ENCODE results near the gene GCFC2. TPM values are rescaled to one million over a fixed set of nuclear protein-coding genes. Genes with fewer than 3 reads are reported as not detected.

GCFC2 gene
- total RNA-seq, 1 donor from 2014 or later: 32.0 TPM

DNA sequence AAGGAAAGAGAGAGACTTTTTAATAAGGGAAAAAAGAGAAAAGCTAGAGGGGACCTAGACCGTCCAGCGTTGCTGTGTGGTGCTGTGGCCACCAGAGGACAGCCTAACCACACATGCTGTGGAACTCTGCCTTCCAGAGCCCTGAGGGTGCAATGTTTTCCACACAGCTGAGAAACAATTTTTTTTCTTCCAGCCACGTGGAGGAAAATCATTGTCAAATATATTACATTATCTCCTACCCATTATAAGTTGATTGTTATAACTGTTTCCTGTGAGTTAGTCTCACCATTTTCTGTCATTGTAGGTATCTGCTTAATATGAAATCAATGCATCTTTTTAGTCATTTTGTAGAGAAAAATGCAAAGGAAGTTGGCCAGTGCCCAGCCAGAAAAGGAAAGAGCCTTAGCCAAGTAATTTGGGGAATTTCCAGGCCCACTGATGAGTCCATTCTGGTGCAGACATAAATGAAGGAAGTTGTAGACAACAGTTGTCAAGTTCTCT lies 70.0 kb downstream of the GCFC2 start:
- H3K9me3 Mint-ChIP-seq: no peaks in the 10 kb centered on the region
- peak; percentile 32 to 70 for DNase-seq (ENCODE audit: low spot score in 2 of 2, unreplicated experiment in 2 of 2)
- H3K4me3 Mint-ChIP-seq: no peak overlapping the region
- peaks cover 15% of the 10 kb centered on the region for H3K4me1 Mint-ChIP-seq
- H3K27ac Mint-ChIP-seq: peak overlapping the region; percentile 60
- H3K27me3 Mint-ChIP-seq (ENCODE audit: low read depth): peaks cover 13% of the 10 kb centered on the region
- peaks cover 3% of the 10 kb centered on the region for H3K36me3 Mint-ChIP-seq
- peak; percentile 79 for TF ChIP-seq CTCF (IDR thresholded peaks at IDR 0.05; ENCODE audit: unreplicated experiment)

DNA sequence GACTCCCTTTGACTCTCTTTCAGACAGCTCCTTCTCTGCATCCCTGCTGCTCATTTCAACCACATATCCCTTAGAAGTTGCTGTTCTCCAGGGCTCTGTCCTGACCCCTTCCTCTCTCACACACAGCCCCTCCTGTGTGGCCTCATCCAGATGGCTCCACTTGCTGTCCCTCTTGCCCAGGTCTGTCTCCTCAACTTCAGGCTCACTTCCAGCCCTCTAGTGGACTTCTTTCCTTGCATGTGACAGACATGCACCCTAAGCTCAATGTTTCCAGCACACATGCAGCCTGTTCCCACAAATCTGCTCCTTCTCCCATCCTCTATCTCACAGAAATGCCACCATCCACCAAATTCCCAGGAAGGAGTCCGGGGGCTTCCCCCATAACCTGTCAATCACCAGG lies 73.1 kb downstream of the GCFC2 start:
- no peak overlapping the region for H3K4me3 Mint-ChIP-seq
- no peaks in the 10 kb centered on the region for H3K36me3 Mint-ChIP-seq

GRCh38 chr2:75634945-75635344 lies 75.8 kb downstream of the GCFC2 start:
- Mint-ChIP-seq H3K4me1 (peaks cover 19% of the 10 kb centered on the region), H3K27me3 (ENCODE audit: low read depth) (peaks cover 13% of the 10 kb centered on the region)
- TF ChIP-seq CTCF (IDR thresholded peaks at IDR 0.05; ENCODE audit: unreplicated experiment): no peak

More for the DNA sequence above, 73.1 kb downstream of the GCFC2 start:
- Mint-ChIP-seq H3K27me3 (ENCODE audit: low read depth) (peaks cover 13% of the 10 kb centered on the region), H3K27ac (no peak overlapping the region), H3K9me3 (no peaks in the 10 kb centered on the region), H3K4me1 (peaks cover 21% of the 10 kb centered on the region)
- TF ChIP-seq CTCF (IDR thresholded peaks at IDR 0.05; ENCODE audit: unreplicated experiment): no peak
- no peak for DNase-seq (ENCODE audit: low spot score in 2 of 2, unreplicated experiment in 2 of 2)

DNA sequence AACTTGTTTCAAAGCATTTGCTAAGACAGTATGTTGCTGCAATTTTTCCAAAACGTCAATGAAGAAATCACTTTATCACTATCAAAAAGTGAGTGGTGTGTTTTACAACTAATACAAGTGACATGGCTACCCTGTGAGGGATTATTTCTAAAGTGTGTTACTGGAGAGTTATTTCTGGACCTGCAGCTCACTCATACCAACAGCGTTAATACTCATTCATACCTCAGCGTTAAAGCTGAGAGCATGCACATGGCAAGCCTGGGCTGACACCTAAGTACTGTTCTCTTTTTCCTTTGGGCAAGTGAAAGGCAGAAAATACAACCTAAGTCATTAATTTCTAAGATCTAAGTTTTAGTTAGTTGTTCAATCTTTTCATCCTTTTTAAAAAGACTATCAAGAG lies 77.1 kb downstream of the GCFC2 start:
- Mint-ChIP-seq H3K9me3 (no peaks in the 10 kb centered on the region), H3K27ac (no peak overlapping the region), H3K27me3 (ENCODE audit: low read depth) (peaks cover 11% of the 10 kb centered on the region), H3K4me3 (no peak overlapping the region), H3K36me3 (no peaks in the 10 kb centered on the region), H3K4me1 (peaks cover 19% of the 10 kb centered on the region)
- no peak for DNase-seq (ENCODE audit: low spot score in 2 of 2, unreplicated experiment in 2 of 2)
- no peak for TF ChIP-seq CTCF (IDR thresholded peaks at IDR 0.05; ENCODE audit: unreplicated experiment)

More at GRCh38 chr2:75634945-75635344, 75.8 kb downstream of the GCFC2 start:
- Mint-ChIP-seq H3K4me3 (no peak overlapping the region), H3K27ac (no peak overlapping the region), H3K36me3 (no peaks in the 10 kb centered on the region), H3K9me3 (no peaks in the 10 kb centered on the region)
- DNase-seq (ENCODE audit: low spot score in 2 of 2, unreplicated experiment in 2 of 2): no peak

GRCh38 chr2:75632813-75633212 lies 77.9 kb downstream of the GCFC2 start:
- Mint-ChIP-seq H3K27ac (peak overlapping the region; percentile 89), H3K4me3 (no peak overlapping the region), H3K9me3 (no peaks in the 10 kb centered on the region), H3K4me1 (peaks cover 18% of the 10 kb centered on the region), H3K36me3 (no peaks in the 10 kb centered on the region), H3K27me3 (ENCODE audit: low read depth) (peaks cover 7% of the 10 kb centered on the region)
- no peak for TF ChIP-seq CTCF (IDR thresholded peaks at IDR 0.05; ENCODE audit: unreplicated experiment)
- DNase-seq (ENCODE audit: low spot score in 2 of 2, unreplicated experiment in 2 of 2): no peak

Data from mesothelial cell of epicardium (in vitro differentiated cells).